Endothelial cell of coronary artery (primary cell): ENCODE results near the gene ZNF346. TPM values are rescaled to one million over a fixed set of nuclear protein-coding genes. Genes with fewer than 3 reads are reported as not detected.

Experiments used
- total RNA-seq: library from RNA; depleted of rRNA; stranded (reverse); fragments of >200 nt; gene quantifications from 2 replicates; pipeline ENCODE4 v1.2.3, GENCODE V29; 2014

Gene ZNF346
- total RNA-seq = 20.1 and 20.2 TPM in 2 replicates

GRCh38 chr5:177022386-177023302 is at the start of gene ZNF346:
TSS of gene ZNF346 (plus strand) at chr5:177022696. CDS start at chr5:177022739, 43 bp downstream.

DNA sequence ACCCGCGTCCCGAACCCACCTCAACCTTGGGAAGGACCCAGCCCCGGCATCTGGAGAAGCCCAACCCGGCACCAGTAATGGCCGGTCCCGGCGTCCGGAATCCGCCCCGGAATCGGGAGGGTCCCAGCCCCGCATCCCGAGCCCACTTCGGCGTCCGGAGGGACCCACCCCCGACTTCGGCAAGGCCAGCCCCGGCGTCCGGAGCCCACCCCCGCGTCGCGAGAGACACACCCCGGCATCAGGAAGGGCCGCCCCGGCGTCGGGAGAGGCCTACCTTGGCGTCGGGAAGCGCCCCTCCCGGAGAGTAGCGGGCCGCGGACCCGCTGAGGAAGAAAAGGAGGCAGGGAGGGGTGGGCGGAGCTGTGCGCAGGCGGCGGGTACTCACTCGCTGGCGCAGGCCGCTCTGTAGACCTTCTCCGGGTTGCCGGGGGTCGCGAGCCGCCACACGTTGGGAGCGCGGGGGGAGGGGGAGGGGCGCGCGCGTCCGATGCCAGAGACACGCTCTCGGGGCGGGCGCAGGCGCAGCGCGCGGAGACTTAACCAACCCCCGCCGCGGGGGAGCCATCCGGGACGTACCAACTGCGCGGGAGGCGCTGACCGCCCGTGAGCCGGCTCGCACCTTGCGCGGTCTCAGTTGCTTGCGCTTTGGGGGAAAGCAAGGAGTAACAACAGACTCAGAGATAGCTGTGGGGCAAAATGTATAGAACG is 16.1 kb upstream of the ZNF346 start, which contains the start of gene UIMC1:
UIMC1 (minus strand) TSS at position 515 of the 708 bp plus-strand sequence. CDS start 24,164 bp downstream, outside the sequence.

DNA sequence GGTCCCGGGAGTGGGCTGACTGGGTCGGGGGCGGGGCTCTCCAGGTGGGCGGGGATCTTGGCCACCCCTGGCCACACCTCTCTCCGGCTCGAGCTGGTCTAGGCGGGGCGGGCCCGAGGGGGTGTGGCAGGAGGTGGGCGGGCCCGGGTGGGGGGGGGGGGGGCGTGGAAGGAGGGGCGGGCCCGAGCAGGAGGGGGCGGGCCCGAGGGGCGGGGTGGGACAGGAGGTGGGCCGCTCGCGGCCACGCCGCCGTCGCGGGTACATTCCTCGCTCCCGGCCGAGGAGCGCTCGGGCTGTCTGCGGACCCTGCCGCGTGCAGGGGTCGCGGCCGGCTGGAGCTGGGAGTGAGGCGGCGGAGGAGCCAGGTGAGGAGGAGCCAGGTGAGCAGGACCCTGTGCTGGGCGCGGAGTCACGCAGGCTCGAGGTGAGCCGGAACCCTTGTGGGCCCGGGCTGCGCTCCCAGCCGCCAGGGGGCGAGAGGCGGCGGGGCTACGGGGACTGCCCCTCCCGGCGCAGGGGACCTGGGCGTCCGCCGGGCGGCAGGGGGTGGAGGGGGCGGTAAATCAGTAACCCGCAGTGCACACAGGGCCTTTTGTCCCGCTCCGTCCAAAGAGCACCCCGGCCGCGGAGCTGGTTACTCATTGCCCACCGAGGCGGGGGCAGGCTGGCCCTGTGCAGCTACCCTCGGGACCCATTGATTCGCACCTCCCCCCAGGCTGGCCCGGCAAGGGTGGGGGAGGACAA is 64.3 kb downstream of the ZNF346 start, which contains the start of gene FGFR4:
FGFR4 (plus strand) TSS at position 262 of the 744 bp plus-strand sequence. CDS start 2,688 bp downstream, outside the sequence.

Other genes starting within 250 kb of the ZNF346 start
- 0.36 and 0.66 TPM in 2 replicates for gene UNC5A, start 212.1 kb upstream of the ZNF346 start, total RNA-seq
- gene HK3, start 123.3 kb upstream of the ZNF346 start, total RNA-seq = not detected in 2 replicates
- gene UIMC1, start 15.9 kb upstream of the ZNF346 start, total RNA-seq = 38.8 and 47.2 TPM in 2 replicates
- gene FGFR4, start 64.2 kb downstream of the ZNF346 start, total RNA-seq = 0.09 and 0.36 TPM in 2 replicates
- 30.5 and 38.3 TPM in 2 replicates for gene NSD1, start 111.1 kb downstream of the ZNF346 start, total RNA-seq